Naive thymus-derived CD4-positive, alpha-beta T cell (primary cell): ENCODE results near the gene KNSTRN. TPM values are rescaled to one million over a fixed set of nuclear protein-coding genes. Genes with fewer than 3 reads are reported as not detected.

Source experiments
- ATAC-seq: fragments of 150-1000 bp; cut with Tn5 transposase; 2 replicates; pipeline ENCODE4 v1.10.0; 2021; ENCODE audit warnings: mild to moderate bottlenecking, moderate library complexity
- CTCF ChIA-PET: fragments of 350-600 bp; sonication (Branson Sonifier 250); formaldehyde crosslinking; loops from one replicate; lab custom pipeline; 2021; ENCODE audit warnings: antibody characterized with exemption; lab: Charles Lee
- POLR2A ChIA-PET: fragments of 350-600 bp; sonication (Branson Sonifier 250); formaldehyde crosslinking; loops from one replicate; lab custom pipeline; 2021; ENCODE audit warnings: antibody characterized with exemption, inconsistent platforms; lab: Charles Lee
- DNase-seq, 9 donors: peaks; one replicate each; pipeline versions ENCODE4 v3.0.0 to v3.0.0-alpha.2; 2020 to 2022; ENCODE audit warnings: mixed read lengths in 1 of 9
- H3K27ac ChIP-seq: one replicate; pipeline ENCODE4 v1.7.0; 2013; ENCODE audit warnings: mild to moderate bottlenecking, low read depth, low read length, moderate library complexity
- H3K27me3 ChIP-seq, 2 donors: one replicate each; pipeline ENCODE4 v1.7.0; 2013; ENCODE audit warnings: low read length in 2 of 2, mild to moderate bottlenecking in 2 of 2, moderate library complexity in 2 of 2; ENCODE audit not compliant: control insufficient read depth in 2 of 2, insufficient read depth in 2 of 2
- H3K36me3 ChIP-seq, 3 experiments: 1 replicate in 2 of 3; 2 replicates in 1 of 3; pipeline ENCODE4 v1.7.0; 2013; ENCODE audit warnings: low read length in 3 of 3, mild to moderate bottlenecking in 3 of 3, moderate library complexity in 1 of 3; ENCODE audit not compliant: insufficient read depth in 3 of 3, control insufficient read depth in 2 of 3
- H3K4me1 ChIP-seq, 2 donors: one replicate each; pipeline ENCODE4 v1.7.0; 2013; ENCODE audit warnings: low read length in 2 of 2, mild to moderate bottlenecking in 2 of 2, moderate library complexity in 1 of 2; ENCODE audit not compliant: control insufficient read depth in 2 of 2, insufficient read depth in 2 of 2
- H3K4me3 ChIP-seq: 2 replicates; pipeline ENCODE4 v1.7.0; 2013; ENCODE audit warnings: mild to moderate bottlenecking, low read length
- H3K9me3 ChIP-seq, 3 experiments: 1 replicate in 2 of 3; 2 replicates in 1 of 3; pipeline ENCODE4 v1.7.0; 2013; ENCODE audit warnings: low read length in 3 of 3; ENCODE audit not compliant: control insufficient read depth in 2 of 3
- H3K27ac Mint-ChIP-seq, 9 donors: one replicate each; pipeline ENCODE4 v1.8.0; 2020 to 2022; ENCODE audit warnings: mixed read lengths in 9 of 9, mild to moderate bottlenecking in 8 of 9, moderate library complexity in 5 of 9, inconsistent platforms in 2 of 9
- H3K27me3 Mint-ChIP-seq, 5 donors: one replicate each; pipeline ENCODE4 v1.8.0; 2021 to 2022; ENCODE audit warnings: mixed read lengths in 5 of 5, mild to moderate bottlenecking in 1 of 5
- H3K36me3 Mint-ChIP-seq, 5 donors: one replicate each; pipeline ENCODE4 v1.8.0; 2020 to 2022; ENCODE audit warnings: mixed read lengths in 5 of 5, mild to moderate bottlenecking in 3 of 5, inconsistent platforms in 1 of 5
- H3K4me1 Mint-ChIP-seq, 7 donors: one replicate each; pipeline ENCODE4 v1.8.0; 2020 to 2022; ENCODE audit warnings: mixed read lengths in 7 of 7, mild to moderate bottlenecking in 3 of 7, inconsistent platforms in 1 of 7
- H3K4me3 Mint-ChIP-seq, 10 donors: one replicate each; pipeline ENCODE4 v1.8.0; 2020 to 2022; ENCODE audit warnings: mild to moderate bottlenecking in 10 of 10, mixed read lengths in 10 of 10, moderate library complexity in 6 of 10, inconsistent platforms in 2 of 10
- H3K9me3 Mint-ChIP-seq, 11 donors: one replicate each; pipeline ENCODE4 v1.8.0; 2020 to 2022; ENCODE audit warnings: mixed read lengths in 11 of 11, mild to moderate bottlenecking in 4 of 11, inconsistent platforms in 1 of 11, moderate library complexity in 1 of 11
- intact Hi-C, 2 donors: fragments of 100-400 bp; cut with micrococcal nuclease; formaldehyde crosslinking; loops; one replicate each; pipeline ENCODE4 v1.15.1; 2023
- polyA plus RNA-seq, 2 donors: library from polyadenylated mRNA; unstranded; fragments of 300-500 nt; fragmentation: Illumina TruSeq; gene quantifications; one replicate each; pipeline ENCODE4 v1.2.3, GENCODE V29; 2021
- total RNA-seq, 6 experiments: library from RNA in 5 of 6; stranded (reverse) in 5 of 6; gene quantifications; 1 replicate in 5 of 6; 2 replicates in 1 of 6; pipeline ENCODE4 v1.2.3 and lab custom pipeline; 2021 to 2026

Gene KNSTRN
- total and polyA plus RNA-seq, 7 experiments from 2014 or later, result 3.7 to 39.6 (median 6.1) TPM

DNA sequence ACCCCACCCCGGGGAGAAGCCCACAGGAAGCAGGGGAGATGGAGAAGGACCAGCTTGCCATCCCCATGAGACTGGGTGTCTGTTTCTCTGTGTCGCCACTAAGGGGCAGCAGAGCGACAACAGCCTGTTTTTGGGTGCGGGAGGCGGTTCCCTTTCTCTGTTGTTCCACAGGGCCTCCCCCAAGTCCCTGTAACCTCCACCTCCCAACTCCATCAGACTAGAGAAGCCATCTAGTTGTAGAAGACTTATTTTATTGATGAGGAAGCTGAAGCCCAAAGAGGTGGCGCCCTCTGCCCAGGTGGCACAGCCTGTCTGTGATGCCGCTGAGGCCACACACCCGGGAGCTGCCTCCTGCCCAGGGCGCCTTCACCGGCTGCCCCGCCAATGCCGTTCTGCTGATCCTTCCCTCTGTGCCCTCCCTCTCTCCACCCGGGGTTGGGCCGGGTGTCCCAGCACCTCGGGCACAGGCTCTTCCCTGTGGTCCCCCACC is 37.8 kb upstream of the KNSTRN start:
- H3K9me3 Mint-ChIP-seq, result peaks cover 0 to 1% (median 0%) of the 10 kb centered on the region in 11 donors
- Histone ChIP-seq H3K27me3 (no peaks in the 10 kb centered on the region), H3K36me3 (no peaks in the 10 kb centered on the region), H3K4me3 (no peak overlapping the region), H3K27ac (no peak overlapping the region), H3K4me1 (no peaks in the 10 kb centered on the region), H3K9me3 (no peaks in the 10 kb centered on the region)
- intact Hi-C loops, result loop anchor here (1.0 kb wide), 3 partner anchors 24 to 163 kb away; no protein-coding TSS in a partner anchor
- no peaks in the 10 kb centered on the region for H3K27me3 Mint-ChIP-seq
- ChIA-PET POLR2A (interaction anchor here (0.6 to 1.6 kb wide), 6 partner anchors 16 to 77 kb away, joined by 3 to 4 read pairs (median 3); no protein-coding TSS in a partner anchor), CTCF (interaction anchor here (0.6 to 14.2 kb wide), 10 partner anchors 9 to 224 kb away, joined by 3 to 366 read pairs (median 5); partner anchors contain the start of genes INAFM2, PLCB2 and RPUSD2)
- H3K27ac Mint-ChIP-seq, result no peak overlapping the region
- ATAC-seq (peak; percentile 85), DNase-seq (peak; percentile 49 to 75 (median 65))
- H3K36me3 Mint-ChIP-seq, result no peaks in the 10 kb centered on the region
- peaks cover 0 to 8% (median 0%) of the 10 kb centered on the region in 7 donors for H3K4me1 Mint-ChIP-seq
- H3K4me3 Mint-ChIP-seq, result no peak overlapping the region

DNA sequence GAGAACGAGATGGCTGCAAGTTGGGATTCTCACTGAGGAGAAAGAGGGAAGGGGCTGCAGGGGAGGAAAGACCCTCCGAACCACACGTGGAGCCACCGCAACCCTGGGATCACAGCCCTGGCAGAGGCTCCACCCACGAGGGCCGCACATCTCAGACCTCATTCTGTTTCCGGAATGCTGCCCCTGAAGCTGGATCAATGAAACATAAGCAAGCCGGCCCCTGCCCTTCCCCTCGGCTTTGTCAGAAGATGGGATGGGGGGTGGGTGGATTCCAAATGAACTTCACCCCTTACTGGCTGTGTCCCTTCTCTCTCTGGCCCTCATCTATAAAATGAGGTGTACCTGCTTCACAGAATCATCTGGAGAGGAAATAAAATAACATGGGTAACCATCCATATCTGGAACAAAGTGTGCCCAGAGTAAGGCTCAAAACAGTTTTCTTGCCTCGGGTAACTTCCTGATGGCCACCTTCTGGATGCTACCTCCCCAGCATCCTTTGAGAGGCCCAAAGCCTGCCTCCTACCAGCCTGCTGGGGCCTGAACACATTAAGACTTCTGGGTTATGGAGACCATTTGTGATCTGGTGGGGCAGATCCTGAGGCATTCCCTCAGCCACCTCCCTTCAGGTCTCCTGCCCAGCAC is 37.2 kb upstream of the KNSTRN start:
- peaks cover 0 to 1% (median 0%) of the 10 kb centered on the region in 11 donors for H3K9me3 Mint-ChIP-seq
- no peaks in the 10 kb centered on the region for H3K36me3 Mint-ChIP-seq
- H3K27me3 Mint-ChIP-seq, result no peaks in the 10 kb centered on the region
- CTCF ChIA-PET, result interaction anchor here (0.6 to 14.2 kb wide), 8 partner anchors 9 to 162 kb away, joined by 3 to 366 read pairs (median 6); partner anchors contain the start of genes INAFM2 and PLCB2
- no peaks in the 10 kb centered on the region for H3K4me1 ChIP-seq
- no peak overlapping the region for H3K27ac ChIP-seq
- no peaks in the 10 kb centered on the region for H3K9me3 ChIP-seq
- no peaks in the 10 kb centered on the region for H3K36me3 ChIP-seq
- H3K27ac Mint-ChIP-seq, result no peak overlapping the region
- H3K4me1 Mint-ChIP-seq, result peaks cover 0 to 8% (median 0%) of the 10 kb centered on the region in 7 donors
- intact Hi-C loops, result no loop called here
- ATAC-seq (no peak), DNase-seq (no peak)
- POLR2A ChIA-PET, result interaction anchor here (0.6 to 1.6 kb wide), 5 partner anchors 17 to 76 kb away, joined by 3 to 4 read pairs (median 3); no protein-coding TSS in a partner anchor
- H3K27me3 ChIP-seq, result no peaks in the 10 kb centered on the region
- H3K4me3 ChIP-seq, result no peak overlapping the region
- no peak overlapping the region for H3K4me3 Mint-ChIP-seq

DNA sequence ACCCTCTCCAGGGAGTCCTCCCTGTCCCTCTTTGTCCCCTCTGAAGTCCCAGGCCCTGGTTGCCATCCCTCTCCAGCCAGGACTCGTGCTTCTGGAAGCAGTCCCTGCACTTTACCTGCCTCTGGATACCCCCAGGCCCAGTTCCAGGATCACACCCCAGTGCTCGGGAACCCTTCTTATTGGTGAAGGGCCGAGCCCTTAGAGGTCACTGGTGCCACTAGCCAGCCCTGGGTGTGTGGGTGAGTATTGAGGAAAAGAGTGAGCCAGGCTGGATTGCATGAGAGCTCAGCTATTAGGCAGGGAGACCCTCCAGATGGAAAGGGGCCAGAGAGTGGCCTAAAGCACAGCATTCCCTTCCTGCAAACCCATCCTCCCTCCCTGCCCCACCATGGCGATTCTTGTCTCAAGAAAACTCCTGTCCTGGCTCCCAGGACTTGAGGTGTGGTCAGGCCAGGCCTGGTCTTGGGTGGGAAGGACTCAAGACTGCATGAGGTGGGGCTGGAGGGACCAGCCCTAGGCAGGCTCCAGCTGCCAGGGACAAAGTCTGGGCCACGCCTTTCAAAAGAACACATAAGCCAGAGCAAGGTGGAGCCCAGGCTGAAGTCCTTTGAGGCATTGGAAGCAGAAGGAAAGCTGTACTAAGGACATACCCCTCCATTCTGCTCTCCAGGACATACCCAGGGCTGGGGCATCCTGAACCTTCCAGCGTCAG is 36.5 kb upstream of the KNSTRN start:
- Mint-ChIP-seq H3K4me1 (peaks cover 0 to 8% (median 0%) of the 10 kb centered on the region in 7 donors), H3K9me3 (peaks cover 0 to 1% (median 0%) of the 10 kb centered on the region in 11 donors), H3K4me3 (no peak overlapping the region), H3K36me3 (no peaks in the 10 kb centered on the region), H3K27me3 (no peaks in the 10 kb centered on the region), H3K27ac (peak overlapping the region in 1 of 9 donors; percentile 46)
- Histone ChIP-seq H3K27me3 (no peaks in the 10 kb centered on the region), H3K36me3 (no peaks in the 10 kb centered on the region), H3K27ac (no peak overlapping the region), H3K9me3 (no peaks in the 10 kb centered on the region), H3K4me1 (no peaks in the 10 kb centered on the region), H3K4me3 (no peak overlapping the region)
- DNase-seq (no peak), ATAC-seq (no peak)
- ChIA-PET CTCF (interaction anchor here (0.6 to 9.6 kb wide), 3 partner anchors 10 to 76 kb away, joined by 4 to 107 read pairs (median 5); no protein-coding TSS in a partner anchor), POLR2A (no interaction called here)
- intact Hi-C loops, result no loop called here

DNA sequence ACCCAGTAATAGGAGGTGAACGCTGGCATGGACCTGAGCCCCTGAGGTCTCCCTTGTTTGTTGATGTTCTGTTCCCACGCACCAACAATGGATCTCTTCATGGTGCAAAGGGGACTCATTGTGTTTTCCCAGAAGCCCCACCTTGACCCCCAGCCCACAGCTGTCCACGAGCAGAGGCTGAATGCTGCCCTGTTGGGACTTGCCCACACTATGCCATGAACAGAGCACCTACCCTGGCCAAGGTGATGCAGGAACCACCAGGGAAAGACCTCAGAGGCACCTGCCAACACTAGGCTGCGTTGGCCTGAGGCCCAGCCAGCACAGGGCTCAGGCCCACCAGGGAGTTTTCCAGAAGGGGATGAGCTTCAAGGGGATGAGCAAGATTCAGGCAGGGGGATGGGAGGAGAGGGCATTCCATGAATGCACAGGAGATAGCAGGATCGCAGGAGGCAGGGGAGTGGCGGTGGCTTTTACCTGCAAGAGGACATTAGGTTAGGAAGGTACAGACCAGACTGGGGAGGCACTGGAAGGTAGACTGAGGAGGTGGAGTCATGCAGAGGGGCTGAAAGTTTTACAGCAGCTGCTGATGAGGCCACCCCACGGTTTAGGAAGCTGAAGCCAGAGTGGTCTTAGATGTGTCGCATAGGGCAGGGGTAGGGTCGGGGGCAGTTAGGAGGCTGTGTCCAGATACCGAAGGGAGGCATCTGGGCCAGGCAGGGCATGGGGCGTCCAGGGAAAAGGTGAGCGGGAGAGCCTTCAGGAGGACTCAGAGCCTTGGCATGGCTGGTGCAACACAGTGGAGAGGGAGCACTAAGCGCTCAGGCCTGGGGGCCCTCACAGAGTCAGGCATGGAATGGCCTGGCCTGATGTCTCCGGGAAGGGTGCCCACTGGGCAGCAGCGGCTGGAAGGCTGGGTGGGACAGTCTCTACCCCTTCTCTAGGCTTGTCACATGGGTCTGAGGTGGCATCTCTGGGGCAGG is 35.7 kb upstream of the KNSTRN start:
- Mint-ChIP-seq H3K27ac (no peak overlapping the region), H3K27me3 (peaks cover 0 to 3% (median 0%) of the 10 kb centered on the region in 5 donors), H3K9me3 (peaks cover 0 to 1% (median 0%) of the 10 kb centered on the region in 11 donors), H3K36me3 (no peaks in the 10 kb centered on the region), H3K4me3 (no peak overlapping the region), H3K4me1 (peaks cover 0 to 8% (median 0%) of the 10 kb centered on the region in 7 donors)
- no peak for DNase-seq
- Histone ChIP-seq H3K27me3 (no peaks in the 10 kb centered on the region), H3K36me3 (no peaks in the 10 kb centered on the region), H3K4me3 (no peak overlapping the region), H3K4me1 (no peaks in the 10 kb centered on the region), H3K9me3 (no peaks in the 10 kb centered on the region), H3K27ac (no peak overlapping the region)
- no peak for ATAC-seq
- ChIA-PET POLR2A (no interaction called here), CTCF (no interaction called here)
- intact Hi-C loops, result no loop called here

DNA sequence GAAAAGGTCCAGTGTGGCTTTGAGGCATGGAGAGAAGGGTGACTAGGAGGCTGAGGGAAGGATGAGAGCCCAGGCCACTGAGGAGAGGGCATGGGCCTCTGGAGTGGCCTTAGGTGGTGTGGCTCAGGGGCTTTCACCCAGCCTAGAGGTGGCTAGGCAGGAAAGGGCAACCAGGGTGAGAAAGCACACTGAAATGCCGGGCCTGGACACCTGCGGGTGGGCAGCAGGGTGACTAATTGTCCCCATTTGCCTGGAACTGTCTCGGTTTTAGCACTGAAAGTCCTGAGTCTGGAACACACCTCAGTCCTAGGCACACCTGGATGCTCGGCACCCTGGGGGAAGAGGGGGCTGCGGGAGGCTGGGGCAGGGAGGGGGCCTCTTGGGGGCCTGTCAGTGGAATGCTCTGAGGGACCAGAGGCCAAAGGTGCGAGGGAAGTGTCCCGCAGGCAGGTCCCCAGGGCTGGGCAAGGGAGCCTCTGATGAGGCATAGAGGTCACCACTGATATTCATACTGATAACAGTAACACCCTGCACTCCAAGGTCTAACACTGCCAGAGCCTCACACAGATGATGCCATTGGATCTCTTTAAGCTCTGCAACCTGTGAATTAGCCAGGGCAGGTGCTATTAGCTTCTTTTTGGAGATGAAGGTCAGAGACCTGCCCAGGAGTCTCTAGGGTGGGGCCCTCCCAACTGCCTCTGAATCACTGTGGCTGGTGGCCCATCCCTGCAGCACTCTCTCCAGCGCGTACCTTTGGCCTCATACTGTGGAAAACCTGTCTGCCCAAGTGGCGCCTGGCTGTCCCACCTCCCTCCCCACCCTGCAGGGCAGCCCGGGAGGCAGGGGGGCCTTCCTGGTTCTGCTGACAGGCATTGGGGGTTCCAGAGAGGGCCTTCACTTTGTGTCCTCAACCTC is 34.7 kb upstream of the KNSTRN start:
- Mint-ChIP-seq H3K27me3 (peaks cover 0 to 6% (median 0%) of the 10 kb centered on the region in 5 donors), H3K27ac (no peak overlapping the region), H3K4me3 (no peak overlapping the region), H3K36me3 (no peaks in the 10 kb centered on the region), H3K4me1 (peaks cover 0 to 8% (median 0%) of the 10 kb centered on the region in 7 donors), H3K9me3 (peaks cover 0 to 1% (median 0%) of the 10 kb centered on the region in 11 donors)
- Histone ChIP-seq H3K36me3 (no peaks in the 10 kb centered on the region), H3K4me3 (no peak overlapping the region), H3K4me1 (no peaks in the 10 kb centered on the region), H3K27ac (no peak overlapping the region), H3K9me3 (no peaks in the 10 kb centered on the region), H3K27me3 (no peaks in the 10 kb centered on the region)
- ChIA-PET POLR2A (no interaction called here), CTCF (interaction anchor here (2.0 kb wide), 1 partner anchor 10 kb away, joined by 6 read pairs; no protein-coding TSS in a partner anchor)
- DNase-seq (no peak), ATAC-seq (no peak)
- intact Hi-C loops, result no loop called here
